OCI-LY7 (cell line): ENCODE results near the gene DENND1A. TPM values are rescaled to one million over a fixed set of nuclear protein-coding genes. Genes with fewer than 3 reads are reported as not detected.

Source experiments
- BruUV-seq: library from RNA; stranded (reverse); fragments of 400-500 nt; replicated peaks from 2 replicates; lab custom pipeline; 2021; lab: Mats Ljungman, UMichigan
- CTCF ChIA-PET: fragments of 300-600 bp; sonication (Branson Sonifier 250); formaldehyde crosslinking; loops from one replicate; lab custom pipeline; 2022; ENCODE audit warnings: antibody characterized with exemption; ENCODE audit not compliant: unreplicated experiment; lab: Charles Lee
- POLR2A ChIA-PET: fragments of 300-600 bp; sonication (Branson Sonifier 250); formaldehyde crosslinking; loops from one replicate; lab custom pipeline; 2022; ENCODE audit warnings: antibody characterized with exemption; lab: Charles Lee
- DNase-seq: peaks from one replicate; pipeline ENCODE4 v3.0.0-alpha.2; 2015; ENCODE audit warnings: low spot score
- H2AFZ ChIP-seq: fragments of 200-600 bp; sonication (generic), shearing (Covaris generic); 2 replicates; pipeline ENCODE4 v1.6.1; 2014; ENCODE audit warnings: mild to moderate bottlenecking, antibody characterized with exemption, low read length, moderate library complexity
- H3K27ac ChIP-seq: fragments of 200-600 bp; sonication (generic); 2 replicates; pipeline ENCODE4 v1.5.1; 2014; ENCODE audit warnings: mixed run types, low read depth, mild to moderate bottlenecking, moderate library complexity, low read length, inconsistent platforms; ENCODE audit not compliant: poor library complexity, severe bottlenecking
- H3K36me3 ChIP-seq: fragments of 200-600 bp; sonication (generic); 2 replicates; pipeline ENCODE4 v1.6.1; 2014; ENCODE audit warnings: mild to moderate bottlenecking, antibody characterized with exemption, low read length, moderate library complexity, mixed read lengths; ENCODE audit not compliant: insufficient read depth
- H3K4me1 ChIP-seq: fragments of 200-600 bp; sonication (generic); 2 replicates; pipeline ENCODE4 v1.5.1; 2014; ENCODE audit warnings: mild to moderate bottlenecking, low read length; ENCODE audit not compliant: insufficient read depth, poor library complexity, severe bottlenecking
- H3K4me2 ChIP-seq: fragments of 200-600 bp; sonication (generic); 2 replicates; pipeline ENCODE4 v1.6.1; 2014; ENCODE audit warnings: mild to moderate bottlenecking, low read length
- H3K4me3 ChIP-seq: fragments of 200-600 bp; sonication (generic); 2 replicates; pipeline ENCODE4 v1.5.1; 2014; ENCODE audit warnings: mild to moderate bottlenecking, low read depth, low read length; ENCODE audit not compliant: poor library complexity, severe bottlenecking
- H3K79me2 ChIP-seq: fragments of 200-600 bp; sonication (generic); 2 replicates; pipeline ENCODE4 v1.6.1; 2016; ENCODE audit warnings: low read depth, mild to moderate bottlenecking, low read length, moderate library complexity, mixed read lengths; ENCODE audit not compliant: insufficient read depth
- H3K9me2 ChIP-seq: fragments of 200-600 bp; sonication (generic); 2 replicates; pipeline ENCODE4 v1.6.1; 2016; ENCODE audit warnings: mild to moderate bottlenecking, low read length, mixed read lengths; ENCODE audit not compliant: insufficient read depth
- H3K9me3 ChIP-seq: fragments of 200-600 bp; sonication (generic); 2 replicates; pipeline ENCODE4 v1.6.1; 2014; ENCODE audit warnings: mild to moderate bottlenecking, mixed run types, low read length, mixed read lengths
- H4K20me1 ChIP-seq: fragments of 200-600 bp; sonication (generic); 2 replicates; pipeline ENCODE4 v1.6.1; 2014; ENCODE audit warnings: mild to moderate bottlenecking, antibody characterized with exemption, low read length, moderate library complexity, mixed read lengths; ENCODE audit not compliant: insufficient read depth
- CTCF ChIP-seq: fragments of 200-600 bp; sonication (generic); conservative IDR thresholded peaks from 2 replicates; pipeline ENCODE4 v1.5.1; 2014; ENCODE audit warnings: mild to moderate bottlenecking, antibody characterized with exemption, low read length, moderate library complexity, mixed read lengths
- EZH2phosphoT487 ChIP-seq: fragments of 200-600 bp; sonication (generic); IDR thresholded peaks from 2 replicates; pipeline ENCODE4 v1.6.1; 2018; ENCODE audit warnings: low read depth, borderline replicate concordance, mild to moderate bottlenecking, mixed run types, antibody characterized with exemption, low read length, moderate library complexity, mixed read lengths
- intact Hi-C: fragments of 100-400 bp; cut with micrococcal nuclease; formaldehyde crosslinking; loops from one replicate; pipeline ENCODE4 v1.10.0; 2022; ENCODE audit not compliant: unreplicated experiment
- total RNA-seq, 2 experiments: library from RNA; depleted of rRNA in 1 of 2; stranded (reverse); fragments of >200 nt in 1 of 2; shearing (Covaris generic) in 1 of 2; gene quantifications; 2 replicates each; pipeline ENCODE4 v1.2.3, GENCODE V29; 2014 to 2022

The DENND1A gene
- total RNA-seq, 2 experiments from 2014 or later = 17.9 to 36.3 TPM

DNA sequence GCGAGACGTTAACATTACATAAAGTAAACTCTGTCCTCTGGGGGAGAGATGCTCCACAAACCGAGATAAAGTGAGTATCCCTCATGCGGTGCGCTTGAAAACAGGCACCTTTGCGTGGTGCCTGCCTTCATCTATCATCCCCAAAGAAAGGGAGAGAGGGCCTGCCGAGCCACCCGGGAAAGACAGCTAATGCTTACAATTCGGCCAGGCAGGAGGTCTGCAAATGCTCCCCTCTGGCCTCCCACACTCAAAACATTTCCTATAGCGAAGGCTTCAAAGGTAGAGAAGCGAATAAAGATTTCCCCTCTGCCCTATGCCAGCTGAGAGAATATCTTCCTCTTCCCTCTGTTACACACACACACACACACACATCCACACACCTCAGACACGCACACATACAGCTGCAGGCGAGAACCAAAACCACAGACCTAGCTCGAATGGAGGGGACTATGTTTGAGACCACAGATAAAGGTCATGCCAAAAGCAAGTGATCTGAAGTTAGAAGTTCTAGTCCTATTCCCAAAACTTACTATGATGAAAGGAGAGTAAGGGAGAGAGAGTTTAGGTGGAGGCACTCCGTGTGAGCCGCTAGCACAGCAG, 441.1 kb downstream of the DENND1A start:
- no peak overlapping the region for H3K4me2 ChIP-seq
- no peaks in the 10 kb centered on the region for H4K20me1 ChIP-seq
- no peaks in the 10 kb centered on the region for H3K4me1 ChIP-seq
- ChIA-PET CTCF (no interaction called here), POLR2A (no interaction called here)
- no peak for TF ChIP-seq CTCF
- no peak for TF ChIP-seq EZH2phosphoT487
- no peak for DNase-seq
- H3K27ac ChIP-seq = no peak overlapping the region
- intact Hi-C loops = no loop called here
- no peaks in the 10 kb centered on the region for H3K9me2 ChIP-seq
- no peak overlapping the region for H2AFZ ChIP-seq
- no peaks in the 10 kb centered on the region for H3K36me3 ChIP-seq
- no TSS peak for BruUV-seq
- H3K79me2 ChIP-seq = no peaks in the 10 kb centered on the region
- no peak overlapping the region for H3K4me3 ChIP-seq
- no peaks in the 10 kb centered on the region for H3K9me3 ChIP-seq

DNA sequence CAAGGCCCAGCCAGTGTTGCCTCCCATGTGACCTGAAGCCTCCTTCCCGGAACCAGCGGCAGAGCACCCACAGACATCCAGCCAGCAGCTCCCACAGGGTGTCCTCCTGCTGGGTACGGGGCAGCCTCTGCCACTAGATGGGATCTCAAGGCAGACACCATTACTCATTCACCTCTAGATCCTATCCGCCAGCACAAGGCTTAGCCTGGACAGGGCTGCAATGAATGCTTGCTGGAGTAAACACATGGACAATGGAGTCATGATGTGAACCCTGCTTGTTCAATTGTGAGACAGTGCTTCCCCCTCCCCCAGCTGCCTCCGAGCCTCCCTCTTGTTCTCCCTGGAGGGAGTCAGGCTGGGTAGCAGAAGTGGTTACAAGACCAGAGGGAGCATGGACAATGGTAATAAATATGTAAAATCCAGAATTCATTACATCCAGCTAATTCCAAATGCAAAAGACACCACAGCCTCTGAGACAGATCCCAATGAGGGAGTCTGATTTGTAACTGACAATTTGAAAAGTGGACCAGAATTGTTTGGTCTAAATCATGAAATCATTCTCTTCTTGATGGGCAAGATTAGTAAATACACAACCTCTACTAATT, 441.9 kb downstream of the DENND1A start:
- no peaks in the 10 kb centered on the region for H3K36me3 ChIP-seq
- no peak overlapping the region for H3K4me3 ChIP-seq
- no peaks in the 10 kb centered on the region for H3K9me3 ChIP-seq
- no peak overlapping the region for H3K4me2 ChIP-seq
- no peaks in the 10 kb centered on the region for H3K9me2 ChIP-seq
- no peak for DNase-seq
- POLR2A ChIA-PET = interaction anchor here (0.7 kb wide), 1 partner anchor 1230 kb away, joined by 3 read pairs; no protein-coding TSS in a partner anchor
- TF ChIP-seq EZH2phosphoT487 = no peak
- TF ChIP-seq CTCF = no peak
- BruUV-seq = no TSS peak
- CTCF ChIA-PET = interaction anchor here (0.6 kb wide), 1 partner anchor 78 kb away, joined by 3 read pairs; no protein-coding TSS in a partner anchor
- intact Hi-C loops = no loop called here
- no peak overlapping the region for H3K27ac ChIP-seq
- no peak overlapping the region for H2AFZ ChIP-seq
- no peaks in the 10 kb centered on the region for H3K4me1 ChIP-seq
- no peaks in the 10 kb centered on the region for H4K20me1 ChIP-seq
- H3K79me2 ChIP-seq = no peaks in the 10 kb centered on the region

- Histone ChIP-seq H4K20me1 (no peaks in the 10 kb centered on the region), H2AFZ (no peak overlapping the region), H3K4me2 (no peak overlapping the region), H3K27ac (no peak overlapping the region), H3K79me2 (no peaks in the 10 kb centered on the region), H3K4me1 (no peaks in the 10 kb centered on the region), H3K9me3 (no peaks in the 10 kb centered on the region), H3K4me3 (no peak overlapping the region), H3K36me3 (no peaks in the 10 kb centered on the region), H3K9me2 (no peaks in the 10 kb centered on the region)
- intact Hi-C loops = no loop called here
- DNase-seq = no peak
- TF ChIP-seq CTCF (no peak), EZH2phosphoT487 (no peak)
- POLR2A ChIA-PET = no interaction called here
- BruUV-seq = no TSS peak
- CTCF ChIA-PET = no interaction called here
Observed at GRCh38 chr9:123486431-123486830, 443.5 kb downstream of the DENND1A start.
